ENCODE data around the gene ATP6V0E1. TPM values are rescaled to one million over a fixed set of nuclear protein-coding genes. Genes with fewer than 3 reads are reported as not detected.
A peak's percentile ranks its signal among the peaks of the same experiment; 100 is the strongest.

ATP6V0E1 gene
- total RNA-seq (2014; rRNA removed; shearing (Covaris generic); ENCODE audit: low replicate concordance), result 473 and 572 TPM in 2 replicates

DNA sequence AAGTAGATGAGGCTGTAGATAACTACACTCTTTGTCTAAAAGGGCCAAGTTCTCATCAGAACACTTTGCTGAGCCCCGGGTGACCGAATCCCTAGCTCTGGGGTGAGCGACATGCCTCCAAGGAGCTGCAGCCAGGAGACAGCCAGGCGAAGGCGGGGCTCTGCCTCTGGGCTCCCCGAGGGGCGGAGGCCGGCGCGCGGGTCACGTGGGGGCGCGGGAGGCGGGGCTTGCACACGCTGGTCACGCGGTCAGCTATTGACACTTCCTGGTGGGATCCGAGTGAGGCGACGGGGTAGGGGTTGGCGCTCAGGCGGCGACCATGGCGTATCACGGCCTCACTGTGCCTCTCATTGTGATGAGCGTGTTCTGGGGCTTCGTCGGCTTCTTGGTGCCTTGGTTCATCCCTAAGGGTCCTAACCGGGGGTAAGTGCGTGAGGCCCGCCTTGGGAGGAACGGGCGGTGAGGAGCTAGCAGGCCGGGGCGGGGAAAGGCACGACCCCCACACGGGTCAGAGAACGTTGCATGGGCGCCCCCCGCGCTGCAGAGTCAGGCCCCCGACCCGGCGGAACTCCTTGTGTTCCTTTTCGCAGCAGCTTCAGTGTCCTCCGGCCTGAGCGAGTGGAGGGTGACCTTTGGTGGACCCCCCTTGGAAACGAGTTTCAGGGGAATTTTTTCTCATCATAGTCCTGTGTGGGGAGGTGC lies at the start of gene ATP6V0E1:
TSS of gene ATP6V0E1 (plus strand) at position 230 of the 702 bp plus-strand sequence. CDS start at position 320, 90 bp downstream.
- DNase-seq (ENCODE audit: low read depth), result peak; percentile 96
- in situ Hi-C loops (cut with HindIII; ENCODE audit: low pct_unique_long_range_greater_than_20kb, low sequenced_read_pairs), result no loop called here

DNA sequence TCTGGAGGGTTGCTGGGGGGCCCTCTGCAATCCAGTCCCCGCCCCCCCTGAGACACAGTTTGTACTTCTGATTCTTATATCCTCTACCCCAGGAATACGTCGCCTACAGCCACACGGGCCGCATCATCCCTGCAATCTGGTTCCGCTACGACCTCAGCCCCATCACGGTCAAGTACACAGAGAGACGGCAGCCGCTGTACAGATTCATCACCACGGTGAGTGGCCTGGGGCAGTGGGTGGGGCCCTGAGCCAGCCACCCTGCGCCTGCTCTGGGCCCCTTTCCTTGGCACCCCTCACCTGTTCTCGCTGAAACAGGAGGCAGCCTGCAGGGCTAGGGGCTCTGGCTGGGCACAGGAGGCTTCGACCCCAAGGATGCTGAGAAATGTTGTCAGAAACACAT lies 48.5 kb upstream of the ATP6V0E1 start:
- in situ Hi-C loops (cut with HindIII; ENCODE audit: low pct_unique_long_range_greater_than_20kb, low sequenced_read_pairs), result no loop called here
- DNase-seq (ENCODE audit: low read depth), result no peak

- in situ Hi-C loops (cut with HindIII; ENCODE audit: low pct_unique_long_range_greater_than_20kb, low sequenced_read_pairs), result no loop called here
- DNase-seq (ENCODE audit: low read depth), result no peak
Measured at GRCh38 chr5:172936401-172936800, 47.2 kb upstream of the ATP6V0E1 start.

DNA sequence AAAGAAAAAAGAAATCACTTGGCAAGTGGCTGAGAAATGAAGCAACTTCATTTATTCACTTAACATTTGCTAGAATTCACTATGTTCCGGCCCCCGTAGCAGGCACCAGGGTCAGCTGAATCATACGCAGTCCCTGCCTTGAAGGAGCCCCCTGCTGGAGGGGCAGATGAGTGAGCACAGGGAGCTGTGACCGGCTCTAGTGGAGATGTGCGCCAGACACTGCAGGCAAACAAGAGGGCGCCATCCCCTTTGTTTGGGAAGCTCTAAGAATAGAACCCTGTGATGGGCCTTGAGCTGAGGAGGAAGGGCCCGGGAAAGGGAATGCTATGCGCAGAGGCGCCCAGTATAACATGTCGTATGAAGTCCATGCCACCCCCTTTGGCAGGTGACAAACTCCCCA lies 44.5 kb upstream of the ATP6V0E1 start:
- in situ Hi-C loops (cut with HindIII; ENCODE audit: low pct_unique_long_range_greater_than_20kb, low sequenced_read_pairs), result no loop called here

GRCh38 chr5:172939611-172940267 lies 43.8 kb upstream of the ATP6V0E1 start:
- in situ Hi-C loops (cut with HindIII; ENCODE audit: low pct_unique_long_range_greater_than_20kb, low sequenced_read_pairs), result no loop called here
- DNase-seq (ENCODE audit: low read depth), result no peak

More for the DNA sequence above, 44.5 kb upstream of the ATP6V0E1 start:
- DNase-seq (ENCODE audit: low read depth), result no peak

GRCh38 chr5:172940268-172941066 lies 43.1 kb upstream of the ATP6V0E1 start:
- in situ Hi-C loops (cut with HindIII; ENCODE audit: low pct_unique_long_range_greater_than_20kb, low sequenced_read_pairs), result no loop called here
- DNase-seq (ENCODE audit: low read depth), result no peak

DNA sequence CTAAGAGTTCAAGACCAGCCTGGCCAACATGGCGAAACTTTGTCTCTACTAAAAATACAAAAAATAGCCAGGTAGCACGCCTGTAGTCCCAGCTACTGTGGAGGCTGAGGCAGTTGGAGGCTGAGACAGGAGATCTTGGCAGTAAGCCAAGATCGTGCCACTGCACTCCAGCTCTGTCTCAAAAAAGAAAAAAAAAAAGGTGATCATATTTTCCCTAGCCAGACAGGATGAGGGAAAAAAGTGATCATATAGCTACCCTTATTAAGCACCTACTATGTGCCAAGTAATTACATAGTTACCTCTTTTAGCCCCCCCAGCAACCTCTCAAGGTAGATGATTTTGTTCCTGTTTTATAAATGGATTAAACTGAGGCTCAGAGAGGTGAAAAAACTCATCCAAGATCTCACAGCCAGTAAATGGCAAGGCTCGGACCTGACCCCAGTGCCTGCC lies 42.5 kb upstream of the ATP6V0E1 start:
- no peak for DNase-seq (ENCODE audit: low read depth)
- in situ Hi-C loops (cut with HindIII; ENCODE audit: low pct_unique_long_range_greater_than_20kb, low sequenced_read_pairs), result no loop called here

DNA sequence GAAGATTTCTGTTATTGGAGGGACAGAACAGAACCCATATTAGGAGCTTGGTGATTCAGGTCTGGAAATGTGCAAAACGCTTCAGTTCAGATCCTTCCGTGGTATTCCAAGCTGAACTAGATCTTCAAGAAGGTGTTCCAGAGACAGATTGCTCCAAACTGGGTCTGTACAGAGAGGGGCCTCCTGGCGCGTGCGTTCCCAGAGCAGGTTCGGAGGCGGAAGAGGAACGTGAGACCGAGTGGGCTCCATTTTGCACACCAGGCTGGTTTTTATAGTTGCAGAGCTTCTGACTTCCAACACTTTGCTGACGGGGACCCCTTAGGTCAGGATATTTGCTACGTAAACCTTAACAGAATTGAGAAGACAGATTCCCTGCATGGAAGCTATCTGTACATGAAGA lies 41.0 kb upstream of the ATP6V0E1 start:
- in situ Hi-C loops (cut with HindIII; ENCODE audit: low pct_unique_long_range_greater_than_20kb, low sequenced_read_pairs), result no loop called here
- DNase-seq (ENCODE audit: low read depth), result no peak

DNA sequence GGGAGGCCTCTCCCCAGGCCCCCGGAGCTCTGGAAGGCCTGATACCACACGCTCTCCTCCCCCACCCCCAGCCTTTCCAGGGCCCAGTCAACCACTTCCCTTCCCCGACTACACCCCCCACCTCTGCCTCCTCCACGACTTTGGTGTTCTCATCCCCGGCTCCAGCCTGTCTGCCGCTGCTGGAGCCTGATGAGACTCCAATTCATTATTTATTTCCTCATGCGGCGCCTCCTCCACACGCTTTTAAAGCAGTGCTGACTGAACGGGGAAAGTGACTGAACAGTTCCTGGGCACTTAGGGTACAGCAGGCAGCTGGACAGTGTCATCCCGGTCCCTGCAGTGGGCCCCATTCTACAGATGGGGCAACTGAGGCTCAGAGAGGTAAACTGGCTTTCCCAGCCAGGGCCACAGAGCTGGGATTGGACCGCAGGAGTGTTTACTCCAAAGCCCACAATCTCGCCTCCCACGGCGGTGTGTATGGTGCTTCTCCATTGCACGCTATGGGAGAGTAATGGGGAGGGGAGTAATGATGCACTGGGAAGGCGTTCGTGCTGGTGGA lies 40.2 kb upstream of the ATP6V0E1 start:
- in situ Hi-C loops (cut with HindIII; ENCODE audit: low pct_unique_long_range_greater_than_20kb, low sequenced_read_pairs), result no loop called here
- peak; percentile 90 for DNase-seq (ENCODE audit: low read depth)

DNA sequence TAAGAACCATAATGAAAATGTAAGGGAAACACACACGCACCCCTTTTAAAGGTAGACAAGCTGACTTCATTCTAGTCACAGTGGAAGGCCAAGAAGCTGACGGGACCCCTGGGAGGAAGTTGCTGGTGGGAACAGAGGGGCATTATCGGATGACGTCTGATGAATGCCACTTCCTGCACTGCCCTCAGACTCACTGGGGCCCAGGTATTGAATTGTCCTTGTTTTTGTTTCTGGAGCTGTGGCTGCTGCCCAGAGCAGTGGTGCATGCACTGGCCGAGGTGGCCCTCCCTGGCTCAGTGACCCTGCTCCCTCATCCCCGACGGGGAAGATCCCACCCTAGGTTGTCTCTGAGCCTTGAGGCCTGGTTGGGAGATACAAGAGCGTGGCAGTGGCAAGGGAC lies 39.7 kb upstream of the ATP6V0E1 start:
- in situ Hi-C loops (cut with HindIII; ENCODE audit: low pct_unique_long_range_greater_than_20kb, low sequenced_read_pairs), result no loop called here

GRCh38 chr5:172944741-172945140 lies 38.8 kb upstream of the ATP6V0E1 start:
- DNase-seq (ENCODE audit: low read depth), result peak; percentile 71
- in situ Hi-C loops (cut with HindIII; ENCODE audit: low pct_unique_long_range_greater_than_20kb, low sequenced_read_pairs), result no loop called here

More for the DNA sequence above, 39.7 kb upstream of the ATP6V0E1 start:
- DNase-seq (ENCODE audit: low read depth), result peak; percentile 98

- in situ Hi-C loops (cut with HindIII; ENCODE audit: low pct_unique_long_range_greater_than_20kb, low sequenced_read_pairs), result no loop called here
Measured at GRCh38 chr5:172945151-172945550, 38.4 kb upstream of the ATP6V0E1 start.

DNA sequence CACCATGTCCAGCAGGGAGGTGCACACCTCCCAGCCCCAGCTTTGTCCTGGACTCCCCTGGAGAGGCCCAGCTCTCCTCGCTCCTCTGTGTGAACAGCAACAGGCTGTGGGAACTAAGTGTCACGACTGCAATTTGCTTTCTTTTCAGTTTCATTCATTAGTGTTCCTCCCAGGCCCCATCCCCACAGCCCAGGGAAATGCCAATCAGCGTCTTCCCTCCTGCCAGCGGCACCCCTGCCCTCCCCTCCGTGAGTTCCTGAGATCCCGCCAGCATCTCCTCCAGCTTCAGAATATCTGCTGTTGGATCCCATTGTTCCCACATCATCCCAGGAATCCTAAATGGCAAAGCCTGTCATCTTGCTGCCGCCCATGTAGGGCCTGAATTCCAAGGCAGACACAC lies 37.4 kb upstream of the ATP6V0E1 start:
- in situ Hi-C loops (cut with HindIII; ENCODE audit: low pct_unique_long_range_greater_than_20kb, low sequenced_read_pairs), result no loop called here
- DNase-seq (ENCODE audit: low read depth), result no peak

More at GRCh38 chr5:172945151-172945550, 38.4 kb upstream of the ATP6V0E1 start:
- no peak for DNase-seq (ENCODE audit: low read depth)

GRCh38 chr5:172949426-172949825 lies 34.1 kb upstream of the ATP6V0E1 start:
- DNase-seq (ENCODE audit: low read depth), result no peak
- in situ Hi-C loops (cut with HindIII; ENCODE audit: low pct_unique_long_range_greater_than_20kb, low sequenced_read_pairs), result no loop called here

GRCh38 chr5:172950176-172950965 lies 33.2 kb upstream of the ATP6V0E1 start:
- no peak for DNase-seq (ENCODE audit: low read depth)

DNA sequence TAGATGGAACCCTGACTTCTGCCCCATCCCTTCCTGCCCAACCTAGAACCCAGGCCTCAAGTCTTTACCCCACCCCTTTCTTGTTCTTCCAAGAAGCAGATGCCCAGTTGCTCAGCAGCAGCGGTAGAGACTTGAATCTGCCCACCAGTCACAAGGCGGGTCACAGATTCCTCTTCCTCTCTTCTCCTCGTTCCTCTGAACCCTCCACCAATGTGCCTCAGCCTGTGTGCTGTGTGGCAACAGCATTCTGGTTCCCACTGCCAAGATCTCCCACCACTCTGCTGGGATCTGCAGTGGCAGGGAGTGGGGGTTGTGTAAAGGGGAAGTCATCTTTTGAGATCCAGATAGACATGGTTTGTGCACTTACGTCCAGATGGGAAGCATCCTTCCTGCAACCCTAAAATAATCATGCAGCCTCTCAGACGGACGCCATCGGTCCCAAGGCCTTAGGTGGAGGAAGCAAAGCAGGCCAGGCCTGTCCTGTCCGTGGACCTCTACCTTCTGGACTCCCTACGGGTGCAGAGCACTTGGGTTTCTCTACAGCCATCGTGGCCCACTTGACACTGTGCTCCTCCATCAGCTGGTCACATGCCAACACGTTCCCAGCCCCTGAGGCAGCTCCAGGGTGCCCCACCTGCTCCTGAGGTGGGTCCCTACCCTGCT lies 32.1 kb upstream of the ATP6V0E1 start:
- in situ Hi-C loops (cut with HindIII; ENCODE audit: low pct_unique_long_range_greater_than_20kb, low sequenced_read_pairs), result no loop called here
- DNase-seq (ENCODE audit: low read depth), result no peak

More at GRCh38 chr5:172950176-172950965, 33.2 kb upstream of the ATP6V0E1 start:
- in situ Hi-C loops (cut with HindIII; ENCODE audit: low pct_unique_long_range_greater_than_20kb, low sequenced_read_pairs), result no loop called here

DNA sequence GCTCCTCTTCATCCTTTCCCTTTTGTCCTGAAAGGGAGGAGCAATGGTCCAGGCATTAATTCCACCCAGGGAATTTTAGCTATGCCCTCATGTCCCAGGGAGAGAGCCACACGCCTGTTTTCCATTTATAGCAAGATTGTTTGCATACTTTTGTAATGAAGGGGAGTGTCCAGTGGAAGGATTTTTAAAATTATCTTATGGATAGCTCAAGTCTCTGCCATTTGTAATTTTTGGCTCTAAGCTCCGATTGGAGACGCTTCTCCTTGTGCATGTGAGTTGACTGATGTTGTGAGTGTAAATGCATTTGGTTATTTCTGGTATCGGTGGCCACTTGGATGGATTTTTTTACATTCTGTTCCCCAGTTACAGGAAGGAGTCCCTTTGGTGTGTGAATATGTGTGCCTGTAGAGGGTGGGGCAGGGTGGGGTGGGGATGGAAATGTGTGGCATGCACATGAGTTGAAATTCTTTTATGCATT lies 31.5 kb upstream of the ATP6V0E1 start:
- DNase-seq (ENCODE audit: low read depth), result no peak
- in situ Hi-C loops (cut with HindIII; ENCODE audit: low pct_unique_long_range_greater_than_20kb, low sequenced_read_pairs), result no loop called here

All from Caki2 (cell line).